ENCODE data around the gene UBAC1.

UBAC1 gene, protein sequence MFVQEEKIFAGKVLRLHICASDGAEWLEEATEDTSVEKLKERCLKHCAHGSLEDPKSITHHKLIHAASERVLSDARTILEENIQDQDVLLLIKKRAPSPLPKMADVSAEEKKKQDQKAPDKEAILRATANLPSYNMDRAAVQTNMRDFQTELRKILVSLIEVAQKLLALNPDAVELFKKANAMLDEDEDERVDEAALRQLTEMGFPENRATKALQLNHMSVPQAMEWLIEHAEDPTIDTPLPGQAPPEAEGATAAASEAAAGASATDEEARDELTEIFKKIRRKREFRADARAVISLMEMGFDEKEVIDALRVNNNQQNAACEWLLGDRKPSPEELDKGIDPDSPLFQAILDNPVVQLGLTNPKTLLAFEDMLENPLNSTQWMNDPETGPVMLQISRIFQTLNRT

DNA sequence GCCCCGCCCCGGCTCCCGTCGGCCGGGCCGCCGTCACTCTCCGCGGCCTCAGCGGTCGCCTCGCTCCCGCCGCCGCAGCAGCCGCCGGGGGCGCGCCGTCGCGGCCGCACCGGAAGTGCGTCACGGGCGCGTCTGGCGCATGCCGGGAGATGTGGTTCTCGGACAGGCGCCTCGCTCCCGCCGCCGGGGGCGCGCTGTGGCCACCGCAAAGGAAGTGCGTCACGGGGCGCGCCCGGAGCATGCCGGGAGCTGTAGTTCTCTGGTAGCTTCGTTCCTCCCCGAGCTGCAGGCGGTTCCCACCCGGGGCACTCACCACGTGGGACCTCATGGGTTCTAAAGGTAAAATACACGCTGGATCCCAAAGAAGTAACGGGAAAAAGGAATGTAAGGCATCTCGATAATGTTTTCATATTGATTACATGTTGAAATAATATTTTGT, at the start of gene UBAC1:
Gene UBAC1, minus strand, starts transcription at position 97 of the 439 bp plus-strand sequence. CDS start 211 bp downstream, outside the sequence.
- TF ChIP-seq, protein P1, sequence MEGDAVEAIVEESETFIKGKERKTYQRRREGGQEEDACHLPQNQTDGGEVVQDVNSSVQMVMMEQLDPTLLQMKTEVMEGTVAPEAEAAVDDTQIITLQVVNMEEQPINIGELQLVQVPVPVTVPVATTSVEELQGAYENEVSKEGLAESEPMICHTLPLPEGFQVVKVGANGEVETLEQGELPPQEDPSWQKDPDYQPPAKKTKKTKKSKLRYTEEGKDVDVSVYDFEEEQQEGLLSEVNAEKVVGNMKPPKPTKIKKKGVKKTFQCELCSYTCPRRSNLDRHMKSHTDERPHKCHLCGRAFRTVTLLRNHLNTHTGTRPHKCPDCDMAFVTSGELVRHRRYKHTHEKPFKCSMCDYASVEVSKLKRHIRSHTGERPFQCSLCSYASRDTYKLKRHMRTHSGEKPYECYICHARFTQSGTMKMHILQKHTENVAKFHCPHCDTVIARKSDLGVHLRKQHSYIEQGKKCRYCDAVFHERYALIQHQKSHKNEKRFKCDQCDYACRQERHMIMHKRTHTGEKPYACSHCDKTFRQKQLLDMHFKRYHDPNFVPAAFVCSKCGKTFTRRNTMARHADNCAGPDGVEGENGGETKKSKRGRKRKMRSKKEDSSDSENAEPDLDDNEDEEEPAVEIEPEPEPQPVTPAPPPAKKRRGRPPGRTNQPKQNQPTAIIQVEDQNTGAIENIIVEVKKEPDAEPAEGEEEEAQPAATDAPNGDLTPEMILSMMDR (IDR thresholded peaks at IDR 0.05; ENCODE audit: control insufficient read depth, insufficient read depth, low read depth, low read length, missing control alignments), result peak; percentile 27
- DNase-seq (ENCODE audit: low read depth), result peak; percentile 62
- peak within 1 kb of the TSS; percentile 92 for H3K4me3 ChIP-seq (ENCODE audit: control insufficient read depth, low read depth, low read length)

DNA sequence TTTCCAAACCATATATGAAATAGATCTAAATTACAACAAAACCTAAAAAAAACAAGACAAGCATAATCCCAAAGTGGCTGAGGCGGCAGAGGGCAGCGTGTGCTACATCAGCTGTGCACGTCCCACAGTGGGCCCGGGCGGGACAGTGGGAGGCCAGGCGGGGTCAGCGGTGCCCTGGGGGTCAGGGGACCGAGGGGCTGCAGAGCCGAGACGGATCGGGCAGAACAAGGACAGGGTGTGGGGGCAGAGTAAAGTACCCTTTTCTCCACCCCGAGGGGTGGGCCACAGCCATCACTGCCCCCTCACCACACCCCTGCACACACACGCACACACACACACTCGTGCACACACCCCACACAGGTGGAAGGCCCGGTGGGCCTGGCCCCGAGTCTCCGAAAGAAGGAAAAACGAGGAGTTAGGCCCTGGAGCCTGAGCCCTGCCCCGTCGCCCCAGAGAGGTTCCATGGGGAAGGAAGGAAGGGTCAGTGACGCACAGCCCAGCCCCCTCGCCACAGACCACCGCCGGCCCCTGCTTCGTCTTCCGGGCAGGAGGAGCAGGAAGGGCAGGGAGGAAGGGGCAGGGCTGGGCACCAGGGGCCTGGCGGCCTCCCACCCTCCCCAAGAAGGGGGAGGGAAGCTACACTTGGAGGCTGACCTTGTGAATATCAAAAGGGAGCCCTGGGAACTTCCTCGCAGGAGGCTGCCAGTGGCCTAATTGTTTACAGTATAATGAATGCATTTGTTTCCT, 49.6 kb upstream of the UBAC1 start:
- no peak overlapping the region for H3K4me3 ChIP-seq (ENCODE audit: control insufficient read depth, low read depth, low read length)
- DNase-seq (ENCODE audit: low read depth), result no peak
- TF ChIP-seq, protein P1 (IDR thresholded peaks at IDR 0.05; ENCODE audit: control insufficient read depth, insufficient read depth, low read depth, low read length, missing control alignments), result no peak

DNA sequence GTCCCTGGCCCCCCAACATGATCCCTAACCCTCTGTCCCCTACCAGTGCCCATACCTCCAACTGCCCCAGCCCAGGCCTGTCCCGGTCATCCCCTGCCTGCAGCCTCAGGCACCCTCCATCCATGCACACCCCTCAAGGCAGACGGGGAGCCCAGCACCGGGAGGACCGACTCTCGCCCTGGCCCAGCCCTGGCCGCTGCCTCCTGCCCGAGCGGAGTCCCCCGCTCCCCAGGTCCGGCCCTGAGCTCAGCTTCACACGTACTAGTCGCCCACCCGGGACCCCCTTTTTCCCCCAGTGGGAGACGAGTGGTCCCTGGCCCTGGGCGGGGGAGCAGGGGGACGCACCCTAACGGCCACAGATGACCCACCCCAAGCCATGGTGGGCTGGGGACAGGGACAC, 49.0 kb upstream of the UBAC1 start:
- TF ChIP-seq, protein P1 (IDR thresholded peaks at IDR 0.05; ENCODE audit: control insufficient read depth, insufficient read depth, low read depth, low read length, missing control alignments), result no peak
- no peak overlapping the region for H3K4me3 ChIP-seq (ENCODE audit: control insufficient read depth, low read depth, low read length)
- no peak for DNase-seq (ENCODE audit: low read depth)

DNA sequence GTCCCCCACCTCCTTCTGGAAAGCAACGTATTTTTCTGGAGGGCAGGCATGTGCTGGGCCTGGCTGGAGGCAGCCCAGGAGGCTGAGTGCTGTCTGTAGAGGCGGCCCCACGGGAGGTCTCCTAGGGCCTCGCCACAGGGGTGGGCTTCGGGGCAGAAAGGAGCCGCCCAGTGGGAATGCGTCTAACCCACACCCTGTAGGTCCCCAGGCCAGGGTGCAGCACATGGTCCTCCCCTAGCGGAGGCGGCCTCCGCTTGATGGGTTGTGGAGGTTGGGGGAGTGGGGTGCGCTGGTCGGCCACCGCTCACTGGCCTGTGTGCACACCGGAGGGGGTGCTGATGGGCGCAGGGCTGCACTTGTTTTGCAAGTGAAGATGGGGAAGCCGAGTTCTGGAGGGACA, 48.3 kb upstream of the UBAC1 start:
- H3K4me3 ChIP-seq (ENCODE audit: control insufficient read depth, low read depth, low read length), result no peak overlapping the region
- no peak for DNase-seq (ENCODE audit: low read depth)
- TF ChIP-seq, protein P1 (IDR thresholded peaks at IDR 0.05; ENCODE audit: control insufficient read depth, insufficient read depth, low read depth, low read length, missing control alignments), result no peak

DNA sequence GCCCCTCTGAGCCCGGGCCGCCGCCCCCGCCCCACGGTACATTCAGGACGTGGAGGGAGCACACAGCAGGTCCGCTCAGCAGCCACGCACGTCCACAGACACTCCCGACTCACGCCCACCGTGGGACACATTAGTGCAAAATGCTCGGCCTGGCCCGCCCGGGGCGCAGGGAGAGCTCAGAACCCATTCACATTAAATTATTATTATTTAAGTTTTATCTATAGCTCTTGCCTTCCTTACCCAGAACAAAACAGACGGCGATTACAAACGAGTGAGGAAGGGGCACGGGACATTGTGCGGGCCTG, 47.5 kb upstream of the UBAC1 start:
- H3K4me3 ChIP-seq (ENCODE audit: control insufficient read depth, low read depth, low read length), result no peak overlapping the region
- TF ChIP-seq, protein P1 (IDR thresholded peaks at IDR 0.05; ENCODE audit: control insufficient read depth, insufficient read depth, low read depth, low read length, missing control alignments), result no peak
- DNase-seq (ENCODE audit: low read depth), result no peak

DNA sequence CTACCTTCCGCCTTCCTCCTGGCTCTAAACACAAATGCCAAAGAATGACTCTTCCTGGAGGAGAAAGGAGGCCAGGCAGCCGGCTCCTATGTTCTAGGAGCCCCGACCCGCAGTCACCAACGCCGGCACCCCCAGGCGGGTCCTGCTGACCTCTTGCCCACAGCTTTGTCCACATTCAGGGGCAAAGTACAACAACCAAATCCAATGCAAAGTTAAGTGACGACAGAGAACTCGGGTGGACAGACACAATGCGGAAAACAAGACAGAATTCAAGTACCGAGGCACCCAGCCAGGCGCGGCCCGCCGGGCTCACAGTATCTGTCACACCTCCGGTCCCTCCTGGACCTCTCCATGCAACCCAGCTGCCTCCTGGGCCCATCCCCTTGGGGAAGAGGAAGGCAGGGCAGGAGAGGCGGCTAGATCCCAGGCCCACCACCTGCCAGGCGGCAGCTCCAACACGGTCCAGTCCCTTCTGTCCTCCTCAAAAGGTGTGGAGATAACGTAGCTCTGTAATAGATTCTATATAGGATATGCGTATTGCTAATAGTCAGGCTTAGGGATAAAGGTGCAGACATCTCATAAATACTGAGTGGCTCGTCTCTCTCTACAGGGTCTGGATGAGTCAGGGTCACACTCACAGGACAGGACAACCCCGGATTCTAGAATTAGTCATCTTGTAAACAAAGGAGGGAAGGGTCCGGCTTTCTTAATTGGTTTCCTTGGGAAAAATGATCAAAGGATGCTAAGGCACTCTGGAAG, 46.9 kb upstream of the UBAC1 start:
- DNase-seq (ENCODE audit: low read depth), result no peak
- no peak overlapping the region for H3K4me3 ChIP-seq (ENCODE audit: control insufficient read depth, low read depth, low read length)
- TF ChIP-seq, protein P1 (IDR thresholded peaks at IDR 0.05; ENCODE audit: control insufficient read depth, insufficient read depth, low read depth, low read length, missing control alignments), result no peak

Data from AG09309 (cell line).